Chondrocyte (in vitro differentiated cells): Measurements from ENCODE around the gene HPSE2. TPM values are rescaled to one million over a fixed set of nuclear protein-coding genes. Genes with fewer than 3 reads are reported as not detected.

Experiments used
- DNase-seq: peaks from one replicate; pipeline ENCODE4 v3.0.0; 2021; ENCODE audit warnings: mixed read lengths, low spot score
- H3K27ac Mint-ChIP-seq: one replicate; pipeline ENCODE4 v1.8.0; 2021; ENCODE audit warnings: mild to moderate bottlenecking, moderate library complexity, mixed read lengths; ENCODE audit not compliant: unreplicated experiment
- H3K27me3 Mint-ChIP-seq: 2 replicates; pipeline ENCODE4 v1.8.0; 2021; ENCODE audit warnings: low read depth, mixed read lengths
- H3K36me3 Mint-ChIP-seq: 2 replicates; pipeline ENCODE4 v1.8.0; 2021; ENCODE audit warnings: low read depth, mixed read lengths
- H3K4me1 Mint-ChIP-seq: 2 replicates; pipeline ENCODE4 v1.8.0; 2021; ENCODE audit warnings: low read depth, mild to moderate bottlenecking, mixed read lengths
- H3K4me3 Mint-ChIP-seq: one replicate; pipeline ENCODE4 v1.8.0; 2021; ENCODE audit warnings: mild to moderate bottlenecking, moderate library complexity, mixed read lengths; ENCODE audit not compliant: unreplicated experiment
- H3K9me3 Mint-ChIP-seq: 2 replicates; pipeline ENCODE4 v1.8.0; 2021; ENCODE audit warnings: low read depth, mixed read lengths
- total RNA-seq: library from RNA; stranded (reverse); gene quantifications from 3 replicates; pipeline ENCODE4 v1.2.1, GENCODE V29; 2021
- TF ChIP-seq, protein P1 (sequence below): fragments of 200-600 bp; sonication (generic); IDR thresholded peaks from 2 replicates; pipeline ENCODE4 v1.5.0; 2021; ENCODE audit warnings: antibody characterized with exemption, mild to moderate bottlenecking, moderate library complexity

The HPSE2 gene
- total RNA-seq, 1 donor from 2014 or later, result not detected

DNA sequence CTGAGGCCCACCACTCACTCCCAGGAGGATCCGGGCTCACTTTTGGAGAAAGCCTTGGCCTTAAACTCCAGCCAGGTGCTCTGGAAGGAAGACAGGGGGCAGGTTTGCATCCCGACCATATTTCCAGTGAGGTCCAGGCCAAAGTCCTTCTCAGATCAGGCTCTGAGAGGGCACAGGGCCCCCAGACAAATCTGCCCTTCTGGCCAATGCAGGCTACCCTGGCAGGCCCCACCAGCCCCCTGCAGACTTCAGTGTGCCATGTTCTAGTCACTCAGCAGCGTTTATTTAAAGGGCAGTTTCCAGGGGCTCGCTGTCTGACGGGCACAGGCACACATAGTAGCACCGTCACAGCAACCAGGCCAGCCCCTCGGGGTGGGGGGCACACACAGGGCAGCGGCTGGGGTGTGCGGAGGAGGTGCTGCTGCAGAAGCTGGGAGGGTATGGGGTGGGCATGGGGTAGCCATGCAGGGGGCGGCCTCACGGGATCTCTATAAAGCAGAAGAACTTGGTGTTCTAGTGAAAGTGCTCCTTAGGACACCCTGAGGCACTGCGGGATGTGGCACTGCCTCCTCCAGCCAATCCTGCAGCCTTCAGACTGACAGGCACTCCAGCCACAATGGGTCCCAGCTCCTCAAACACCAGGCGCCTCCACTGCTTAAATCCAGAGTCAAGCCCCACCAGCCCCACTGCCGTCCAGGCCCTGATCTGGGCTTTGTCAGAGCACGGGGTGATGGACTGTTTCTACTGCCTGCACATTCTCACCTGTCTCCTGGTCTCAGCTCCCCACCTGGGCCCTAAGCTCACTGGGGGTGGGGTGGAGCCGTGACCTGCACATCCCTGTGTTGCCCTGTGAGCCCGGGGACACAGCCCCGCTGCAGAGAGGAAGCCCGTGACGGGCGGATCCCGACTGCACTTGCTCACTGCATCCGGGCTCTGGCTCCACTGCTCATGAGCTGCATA is 811.1 kb downstream of the HPSE2 start:
- Mint-ChIP-seq H3K27me3 (no peaks in the 10 kb centered on the region), H3K9me3 (no peaks in the 10 kb centered on the region), H3K4me1 (no peaks in the 10 kb centered on the region), H3K4me3 (no peak overlapping the region), H3K27ac (no peak overlapping the region), H3K36me3 (peaks cover 8% of the 10 kb centered on the region)
- TF ChIP-seq, protein P1, sequence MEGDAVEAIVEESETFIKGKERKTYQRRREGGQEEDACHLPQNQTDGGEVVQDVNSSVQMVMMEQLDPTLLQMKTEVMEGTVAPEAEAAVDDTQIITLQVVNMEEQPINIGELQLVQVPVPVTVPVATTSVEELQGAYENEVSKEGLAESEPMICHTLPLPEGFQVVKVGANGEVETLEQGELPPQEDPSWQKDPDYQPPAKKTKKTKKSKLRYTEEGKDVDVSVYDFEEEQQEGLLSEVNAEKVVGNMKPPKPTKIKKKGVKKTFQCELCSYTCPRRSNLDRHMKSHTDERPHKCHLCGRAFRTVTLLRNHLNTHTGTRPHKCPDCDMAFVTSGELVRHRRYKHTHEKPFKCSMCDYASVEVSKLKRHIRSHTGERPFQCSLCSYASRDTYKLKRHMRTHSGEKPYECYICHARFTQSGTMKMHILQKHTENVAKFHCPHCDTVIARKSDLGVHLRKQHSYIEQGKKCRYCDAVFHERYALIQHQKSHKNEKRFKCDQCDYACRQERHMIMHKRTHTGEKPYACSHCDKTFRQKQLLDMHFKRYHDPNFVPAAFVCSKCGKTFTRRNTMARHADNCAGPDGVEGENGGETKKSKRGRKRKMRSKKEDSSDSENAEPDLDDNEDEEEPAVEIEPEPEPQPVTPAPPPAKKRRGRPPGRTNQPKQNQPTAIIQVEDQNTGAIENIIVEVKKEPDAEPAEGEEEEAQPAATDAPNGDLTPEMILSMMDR, result no peak
- DNase-seq, result no peak

DNA sequence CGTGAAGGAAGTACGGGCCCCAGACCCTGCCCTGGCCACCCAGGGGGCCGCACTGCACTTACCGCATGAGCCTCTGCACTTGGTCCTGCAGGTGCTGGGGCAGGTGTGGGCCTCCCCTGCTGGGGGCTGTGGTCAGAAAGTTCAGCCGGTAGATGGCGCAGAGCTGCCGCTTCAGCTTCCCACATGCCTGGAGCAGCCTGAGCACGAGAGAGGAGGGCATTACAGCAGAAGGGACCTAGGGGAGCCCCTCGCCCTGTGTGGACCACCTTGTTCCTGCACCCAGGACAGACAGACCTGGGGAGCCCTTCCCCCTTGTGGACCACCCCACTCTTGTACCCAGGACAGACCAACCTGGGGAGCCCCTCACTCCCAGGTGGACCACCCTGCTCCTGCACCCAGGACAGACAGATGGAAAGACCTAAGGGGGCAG is 811.9 kb downstream of the HPSE2 start:
- no peaks in the 10 kb centered on the region for H3K27me3 Mint-ChIP-seq
- no peak overlapping the region for H3K4me3 Mint-ChIP-seq
- no peaks in the 10 kb centered on the region for H3K4me1 Mint-ChIP-seq
- TF ChIP-seq, protein P1, result peak; percentile 48
- DNase-seq, result no peak
- no peak overlapping the region for H3K27ac Mint-ChIP-seq
- no peaks in the 10 kb centered on the region for H3K9me3 Mint-ChIP-seq
- H3K36me3 Mint-ChIP-seq, result peaks cover 11% of the 10 kb centered on the region

DNA sequence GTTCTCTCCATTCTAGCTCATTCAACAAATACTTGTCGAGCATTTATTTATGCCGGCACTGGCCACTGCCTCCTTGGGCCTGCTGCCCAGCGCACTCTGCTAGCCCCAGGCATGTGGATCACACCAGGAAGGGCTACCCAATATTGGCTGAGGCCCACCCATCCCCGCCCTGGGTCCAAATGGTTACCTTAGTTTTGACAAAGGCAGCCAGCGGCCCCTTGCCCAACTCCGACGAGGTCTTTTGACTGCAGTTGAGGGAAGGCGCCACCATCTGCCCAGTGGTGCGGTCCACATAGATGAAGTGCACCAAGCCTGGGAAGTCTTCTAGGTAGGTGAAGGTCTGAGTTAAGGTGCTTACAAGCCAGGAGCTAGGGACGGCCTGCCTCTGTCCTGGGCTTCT is 813.5 kb downstream of the HPSE2 start:
- Mint-ChIP-seq H3K27me3 (no peaks in the 10 kb centered on the region), H3K4me3 (no peak overlapping the region), H3K36me3 (peaks cover 8% of the 10 kb centered on the region), H3K4me1 (no peaks in the 10 kb centered on the region), H3K27ac (no peak overlapping the region), H3K9me3 (no peaks in the 10 kb centered on the region)
- TF ChIP-seq, protein P1, result no peak
- no peak for DNase-seq

- Mint-ChIP-seq H3K27me3 (no peaks in the 10 kb centered on the region), H3K36me3 (peaks cover 6% of the 10 kb centered on the region), H3K4me3 (no peak overlapping the region)
Observed at GRCh38 chr10:98420786-98421185, 814.9 kb downstream of the HPSE2 start.

More at GRCh38 chr10:98420786-98421185, 814.9 kb downstream of the HPSE2 start:
- H3K9me3 Mint-ChIP-seq, result no peaks in the 10 kb centered on the region
- TF ChIP-seq, protein P1, result no peak
- H3K4me1 Mint-ChIP-seq, result peaks cover 5% of the 10 kb centered on the region
- no peak overlapping the region for H3K27ac Mint-ChIP-seq
- no peak for DNase-seq
